ENCODE data around the gene UGT1A8.

UGT1A8 gene

DNA sequence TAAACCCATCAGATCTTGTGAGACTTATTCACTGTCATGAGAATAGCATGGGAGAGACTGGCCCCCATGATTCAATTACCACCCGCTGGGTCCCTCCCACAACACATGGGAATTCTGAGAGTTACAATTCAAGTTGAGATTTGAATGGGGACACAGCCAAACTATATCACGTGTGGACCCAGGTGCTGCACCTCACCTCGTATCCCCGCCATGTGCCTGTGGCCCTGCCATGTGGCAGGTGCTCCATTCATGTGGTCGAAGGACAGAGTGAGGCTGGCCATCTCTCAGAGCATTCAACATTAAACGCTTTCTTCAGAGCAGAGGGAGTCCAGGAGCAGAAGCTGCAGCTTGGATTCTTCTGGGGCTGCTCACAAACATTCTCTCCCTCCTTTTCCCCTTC lies 193.0 kb downstream of the UGT1A8 start:
- CTCF ChIA-PET: no interaction called here
- POLR2A ChIA-PET: no interaction called here
- DNase-seq (ENCODE audit: extremely low spot score): no peak
- no peak for TF ChIP-seq FOXA1 (IDR thresholded peaks at IDR 0.05)
- TF ChIP-seq, protein P1, sequence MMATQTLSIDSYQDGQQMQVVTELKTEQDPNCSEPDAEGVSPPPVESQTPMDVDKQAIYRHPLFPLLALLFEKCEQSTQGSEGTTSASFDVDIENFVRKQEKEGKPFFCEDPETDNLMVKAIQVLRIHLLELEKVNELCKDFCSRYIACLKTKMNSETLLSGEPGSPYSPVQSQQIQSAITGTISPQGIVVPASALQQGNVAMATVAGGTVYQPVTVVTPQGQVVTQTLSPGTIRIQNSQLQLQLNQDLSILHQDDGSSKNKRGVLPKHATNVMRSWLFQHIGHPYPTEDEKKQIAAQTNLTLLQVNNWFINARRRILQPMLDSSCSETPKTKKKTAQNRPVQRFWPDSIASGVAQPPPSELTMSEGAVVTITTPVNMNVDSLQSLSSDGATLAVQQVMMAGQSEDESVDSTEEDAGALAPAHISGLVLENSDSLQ (IDR thresholded peaks at IDR 0.05): no peak
- no peak for TF ChIP-seq TARDBP (IDR thresholded peaks at IDR 0.05)
- TF ChIP-seq FOXM1 (IDR thresholded peaks at IDR 0.05; ENCODE audit: borderline replicate concordance): no peak
- TF ChIP-seq ELF4 (IDR thresholded peaks at IDR 0.05): no peak
- no peak for TF ChIP-seq LEF1 (IDR thresholded peaks at IDR 0.05; ENCODE audit: borderline replicate concordance)
- peak; percentile 55 for TF ChIP-seq L3MBTL2 (conservative IDR thresholded peaks at IDR 0.05)
- no peak for TF ChIP-seq FOXK2 (IDR thresholded peaks at IDR 0.05)
- TF ChIP-seq BHLHE40 (IDR thresholded peaks at IDR 0.05; ENCODE audit: borderline replicate concordance): no peak

DNA sequence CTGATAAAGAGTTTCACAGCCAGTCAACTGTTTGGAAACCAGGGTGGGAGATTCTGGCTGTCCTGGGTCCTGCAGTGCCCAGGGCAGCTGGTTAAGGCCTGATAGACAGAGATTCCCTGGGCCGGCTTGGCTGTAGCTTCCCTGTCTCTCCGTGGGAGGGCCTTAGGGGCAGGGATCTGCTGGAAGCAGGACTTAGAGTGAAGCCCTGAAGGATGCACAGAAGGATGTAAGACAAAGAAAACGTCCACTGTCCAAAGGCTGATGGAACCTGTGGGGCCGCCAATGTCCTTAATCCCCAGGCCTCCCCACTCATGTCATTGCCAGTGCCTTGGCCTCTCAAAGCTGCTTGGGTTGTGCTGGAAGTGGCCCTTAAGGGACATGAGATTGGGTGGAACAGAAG lies 193.7 kb downstream of the UGT1A8 start:
- TF ChIP-seq BHLHE40 (IDR thresholded peaks at IDR 0.05; ENCODE audit: borderline replicate concordance): no peak
- no peak for TF ChIP-seq ARNT (IDR thresholded peaks at IDR 0.05)
- no peak for TF ChIP-seq FOXM1 (IDR thresholded peaks at IDR 0.05; ENCODE audit: borderline replicate concordance)
- TF ChIP-seq FOXK2 (IDR thresholded peaks at IDR 0.05): no peak
- no peak for TF ChIP-seq LEF1 (IDR thresholded peaks at IDR 0.05; ENCODE audit: borderline replicate concordance)
- no peak for TF ChIP-seq L3MBTL2 (conservative IDR thresholded peaks at IDR 0.05)
- no peak for TF ChIP-seq HDGF (IDR thresholded peaks at IDR 0.05; ENCODE audit: borderline replicate concordance)
- no peak for TF ChIP-seq ZNF384 (IDR thresholded peaks at IDR 0.05)
- TF ChIP-seq ELF4 (IDR thresholded peaks at IDR 0.05): no peak
- TF ChIP-seq SP1 (IDR thresholded peaks at IDR 0.05): no peak
- no peak for TF ChIP-seq CTBP1 (IDR thresholded peaks at IDR 0.05; ENCODE audit: borderline replicate concordance)
- TF ChIP-seq TARDBP (IDR thresholded peaks at IDR 0.05): no peak
- TF ChIP-seq FOXA1 (IDR thresholded peaks at IDR 0.05): no peak
- ChIA-PET CTCF (no interaction called here), POLR2A (no interaction called here)
- no peak for DNase-seq (ENCODE audit: extremely low spot score)

DNA sequence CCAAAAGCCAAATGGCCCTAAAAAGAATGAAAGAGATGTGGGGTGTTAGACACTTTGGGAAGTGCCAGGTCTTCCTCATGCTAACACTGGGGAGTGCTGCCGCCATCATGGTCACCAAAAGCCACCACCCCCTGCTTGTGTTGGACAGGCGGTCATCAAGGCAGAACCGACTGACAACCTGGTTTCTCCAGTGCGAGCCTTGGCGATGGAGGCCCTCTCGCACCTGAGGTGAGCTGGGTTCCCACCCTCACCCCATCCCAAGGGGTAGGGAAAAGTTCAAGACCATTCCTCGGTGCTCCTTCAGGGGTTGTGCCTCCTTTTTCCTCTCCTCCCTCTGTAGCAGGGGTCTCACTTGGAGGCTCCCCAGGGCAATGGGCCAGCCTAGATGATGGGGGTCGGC lies 194.3 kb downstream of the UGT1A8 start:
- POLR2A ChIA-PET: no interaction called here
- CTCF ChIA-PET: no interaction called here
- TF ChIP-seq, protein P1 (IDR thresholded peaks at IDR 0.05): no peak
- no peak for TF ChIP-seq BHLHE40 (IDR thresholded peaks at IDR 0.05; ENCODE audit: borderline replicate concordance)
- no peak for TF ChIP-seq SP1 (IDR thresholded peaks at IDR 0.05)
- TF ChIP-seq L3MBTL2 (conservative IDR thresholded peaks at IDR 0.05): no peak
- no peak for TF ChIP-seq LEF1 (IDR thresholded peaks at IDR 0.05; ENCODE audit: borderline replicate concordance)
- TF ChIP-seq ZNF384 (IDR thresholded peaks at IDR 0.05): no peak
- no peak for TF ChIP-seq SUZ12 (IDR thresholded peaks at IDR 0.05)
- TF ChIP-seq HDGF (IDR thresholded peaks at IDR 0.05; ENCODE audit: borderline replicate concordance): no peak
- TF ChIP-seq TARDBP (IDR thresholded peaks at IDR 0.05): no peak
- TF ChIP-seq FOXM1 (IDR thresholded peaks at IDR 0.05; ENCODE audit: borderline replicate concordance): no peak
- no peak for TF ChIP-seq ARNT (IDR thresholded peaks at IDR 0.05)
- TF ChIP-seq FOXA1 (IDR thresholded peaks at IDR 0.05): no peak
- no peak for TF ChIP-seq ELF4 (IDR thresholded peaks at IDR 0.05)
- TF ChIP-seq FOXK2 (IDR thresholded peaks at IDR 0.05): no peak
- no peak for TF ChIP-seq NFRKB (IDR thresholded peaks at IDR 0.05)
- DNase-seq (ENCODE audit: extremely low spot score): no peak

DNA sequence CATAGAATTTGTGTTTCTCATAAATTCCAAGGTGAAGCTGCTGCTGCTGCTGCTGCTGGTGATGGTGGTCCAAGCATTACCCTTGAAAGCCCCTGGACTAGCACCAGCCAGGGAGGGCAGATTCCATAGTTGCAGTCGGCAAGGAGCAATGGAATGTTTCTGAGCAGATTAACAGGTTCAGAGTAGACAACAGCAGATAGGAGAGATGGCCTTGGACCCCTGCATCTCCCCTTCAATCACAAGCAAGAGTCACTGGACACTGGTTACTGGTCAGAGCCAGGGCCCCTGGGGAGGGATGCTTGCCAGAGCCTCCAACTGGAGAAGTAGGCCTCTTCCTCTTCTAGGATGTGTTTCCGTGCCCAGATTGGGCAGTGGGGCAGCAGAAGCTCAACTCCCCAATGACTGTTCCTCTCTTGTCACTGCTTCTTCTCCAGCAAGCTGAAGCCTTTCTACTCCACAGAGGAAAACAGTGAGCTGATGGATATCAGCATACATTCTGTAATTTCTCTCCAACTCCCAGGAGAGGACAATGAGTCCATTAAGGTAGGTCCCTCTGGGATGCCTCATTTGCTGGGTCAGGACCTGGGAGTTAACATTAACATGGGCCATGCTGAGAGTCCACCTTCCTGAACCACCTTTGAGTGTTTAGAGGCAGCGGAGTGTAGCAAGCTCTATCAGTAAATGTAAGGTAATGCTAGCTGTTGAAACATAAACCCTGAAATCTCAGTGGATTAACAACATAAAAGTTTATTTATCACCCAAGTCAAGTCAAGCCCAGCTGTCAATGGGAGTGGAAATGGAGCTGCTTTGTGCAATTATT lies 196.0 kb downstream of the UGT1A8 start:
- POLR2A ChIA-PET: no interaction called here
- CTCF ChIA-PET: no interaction called here
- DNase-seq (ENCODE audit: extremely low spot score): no peak
- TF ChIP-seq SUZ12 (IDR thresholded peaks at IDR 0.05) (no peak), HDGF (IDR thresholded peaks at IDR 0.05; ENCODE audit: borderline replicate concordance) (no peak), FOXA1 (IDR thresholded peaks at IDR 0.05) (no peak), ELF4 (IDR thresholded peaks at IDR 0.05) (no peak), LEF1 (IDR thresholded peaks at IDR 0.05; ENCODE audit: borderline replicate concordance) (no peak), SP1 (IDR thresholded peaks at IDR 0.05) (no peak), NFRKB (IDR thresholded peaks at IDR 0.05) (no peak), FOXK2 (IDR thresholded peaks at IDR 0.05) (no peak), FOXM1 (IDR thresholded peaks at IDR 0.05; ENCODE audit: borderline replicate concordance) (no peak), TARDBP (IDR thresholded peaks at IDR 0.05) (no peak), L3MBTL2 (conservative IDR thresholded peaks at IDR 0.05) (no peak)

DNA sequence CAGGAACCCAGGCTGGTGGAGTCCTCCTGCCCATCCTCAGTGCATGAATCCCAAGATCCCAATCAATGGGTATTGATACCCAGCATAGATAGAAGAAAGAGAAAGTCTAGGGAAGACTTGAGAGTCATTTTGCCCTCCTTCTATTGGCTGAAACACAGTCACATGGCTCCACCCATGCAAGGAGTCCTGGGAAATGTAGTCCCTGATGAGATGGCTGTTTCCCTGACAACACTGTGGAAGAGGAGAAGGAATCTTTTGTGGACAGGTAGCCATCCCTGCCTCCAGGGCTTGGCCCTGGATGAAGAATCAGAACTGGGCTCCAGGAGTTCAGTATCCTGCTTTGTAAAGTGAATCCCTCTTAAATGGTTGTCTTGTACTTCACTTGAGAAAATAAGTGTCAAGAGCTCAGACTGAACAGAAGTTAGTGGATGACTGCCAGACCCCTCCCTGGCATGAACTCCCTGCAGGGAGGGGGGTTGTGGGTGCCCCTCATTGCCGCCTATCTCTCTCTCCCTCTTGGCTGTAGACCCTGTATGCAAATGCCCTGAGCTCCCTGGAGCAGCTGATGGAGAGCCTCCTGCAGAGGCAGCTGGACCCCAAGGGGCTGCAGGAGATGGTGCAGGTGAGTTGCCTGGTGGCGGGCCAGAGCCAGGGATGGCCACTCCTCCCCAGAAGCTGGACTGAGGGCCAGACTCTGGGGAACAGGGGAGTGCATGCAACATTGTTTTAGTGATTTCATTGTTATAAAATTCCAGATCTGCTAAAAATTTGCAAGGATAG lies 196.8 kb downstream of the UGT1A8 start:
- no peak for TF ChIP-seq FOXA1 (IDR thresholded peaks at IDR 0.05)
- no peak for TF ChIP-seq L3MBTL2 (conservative IDR thresholded peaks at IDR 0.05)
- TF ChIP-seq, protein P1 (IDR thresholded peaks at IDR 0.05): no peak
- no peak for TF ChIP-seq ELF4 (IDR thresholded peaks at IDR 0.05)
- no peak for TF ChIP-seq ARNT (IDR thresholded peaks at IDR 0.05)
- no peak for TF ChIP-seq ZNF384 (IDR thresholded peaks at IDR 0.05)
- no peak for TF ChIP-seq HDGF (IDR thresholded peaks at IDR 0.05; ENCODE audit: borderline replicate concordance)
- TF ChIP-seq FOXK2 (IDR thresholded peaks at IDR 0.05): no peak
- no peak for TF ChIP-seq CTBP1 (IDR thresholded peaks at IDR 0.05; ENCODE audit: borderline replicate concordance)
- TF ChIP-seq TARDBP (IDR thresholded peaks at IDR 0.05): no peak
- DNase-seq (ENCODE audit: extremely low spot score): no peak
- POLR2A ChIA-PET: no interaction called here
- CTCF ChIA-PET: no interaction called here
